ENCODE measurements around the gene NRG3.

GRCh38 chr10:82390866-82391658, 516.1 kb downstream of the NRG3 start:
- no peak for TF ChIP-seq CTCF (IDR thresholded peaks at IDR 0.05)
- TF ChIP-seq POLR2A (IDR thresholded peaks at IDR 0.05): no peak

Measured in upper lobe of left lung (tissue), 4 donors.